Measurements from ENCODE around the gene TRIM71. TPM values are rescaled to one million over a fixed set of nuclear protein-coding genes. Genes with fewer than 3 reads are reported as not detected.

Gene TRIM71
- total and polyA plus RNA-seq, 2 donors (not counting 1 experiment from before 2014, with no cell fraction given), result not detected

DNA sequence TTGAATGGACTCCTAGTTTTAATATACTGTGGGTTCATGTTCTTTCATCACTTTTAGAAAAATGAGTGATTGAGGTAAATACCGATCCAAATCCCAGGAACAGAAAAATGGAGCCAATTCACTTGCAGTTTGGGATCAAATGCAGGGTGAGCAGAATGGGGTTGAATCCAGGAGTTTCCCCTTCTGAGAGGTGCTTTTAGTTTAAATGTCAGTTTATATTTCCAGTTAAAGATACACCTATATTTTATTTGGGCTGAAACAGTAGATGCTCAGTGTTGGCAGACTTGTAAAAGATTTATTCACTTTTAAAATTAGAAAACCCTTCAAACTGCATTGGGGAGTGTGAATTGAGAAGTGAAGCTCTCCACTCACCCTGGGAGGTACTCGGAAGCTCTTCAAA lies 2.6 kb downstream of the TRIM71 start:
- Histone ChIP-seq H3K4me1 (ENCODE audit: control insufficient read depth in 2 of 2, insufficient read depth in 2 of 2, low read length in 2 of 2) (peaks cover 14 to 18% of the 10 kb centered on the region in 2 donors), H3K4me3 (ENCODE audit: control extremely low read depth in 1 of 5, extremely low read depth in 1 of 5, insufficient read depth in 1 of 5, low read depth in 2 of 5, low read length in 4 of 5) (no peak overlapping the region), H3K9ac (ENCODE audit: low read length) (no peak overlapping the region), H3K36me3 (replicated peaks in 1 of 2; ENCODE audit: control extremely low read depth in 1 of 2, control insufficient read depth in 1 of 2, extremely low read depth in 1 of 2, insufficient read depth in 2 of 2, low read length in 1 of 2) (no peaks in the 10 kb centered on the region), H2AFZ (ENCODE audit: insufficient read depth, low read depth, low read length, poor library complexity, severe bottlenecking) (no peak overlapping the region), H4K20me1 (ENCODE audit: control insufficient read depth, insufficient read depth, low read length, poor library complexity, severe bottlenecking) (no peaks in the 10 kb centered on the region), H3K9me3 (ENCODE audit: control extremely low read depth in 1 of 3, control insufficient read depth in 2 of 3, insufficient read depth in 1 of 3, low read length in 2 of 3) (no peaks in the 10 kb centered on the region), H3K79me2 (ENCODE audit: control insufficient read depth, insufficient read depth, low read length) (no peaks in the 10 kb centered on the region), H3K4me2 (replicated peaks; ENCODE audit: low read depth, low read length, poor library complexity, severe bottlenecking) (no peak overlapping the region), H3K27me3 (replicated peaks in 1 of 4; ENCODE audit: control extremely low read depth in 1 of 4, control insufficient read depth in 3 of 4, insufficient read depth in 4 of 4, low read length in 3 of 4) (peaks cover 0 to 33% (median 13%) of the 10 kb centered on the region in 4 experiments), H3K27ac (ENCODE audit: low read length in 2 of 2) (no peak overlapping the region)
- peaks cover 23% of the 10 kb centered on the region for H3K4me1 Mint-ChIP-seq
- no CpG with 5 or more reads among the region's 2 CpGs for WGBS (ENCODE audit: insufficient coverage)
- DNase-seq (no peak), ATAC-seq (ENCODE audit: low read depth) (no peak)
- intact Hi-C loops (cut with micrococcal nuclease), result no loop called here
- CTCF ChIA-PET, result no interaction called here
- H3K9me3 Mint-ChIP-seq (ENCODE audit: insufficient read depth), result no peaks in the 10 kb centered on the region
- POLR2A ChIA-PET, result no interaction called here
- no peak for TF ChIP-seq EZH2 (IDR thresholded peaks at IDR 0.05; ENCODE audit: borderline replicate concordance, insufficient read depth, low read depth, low read length, poor library complexity, severe bottlenecking)
- TF ChIP-seq, protein P1, sequence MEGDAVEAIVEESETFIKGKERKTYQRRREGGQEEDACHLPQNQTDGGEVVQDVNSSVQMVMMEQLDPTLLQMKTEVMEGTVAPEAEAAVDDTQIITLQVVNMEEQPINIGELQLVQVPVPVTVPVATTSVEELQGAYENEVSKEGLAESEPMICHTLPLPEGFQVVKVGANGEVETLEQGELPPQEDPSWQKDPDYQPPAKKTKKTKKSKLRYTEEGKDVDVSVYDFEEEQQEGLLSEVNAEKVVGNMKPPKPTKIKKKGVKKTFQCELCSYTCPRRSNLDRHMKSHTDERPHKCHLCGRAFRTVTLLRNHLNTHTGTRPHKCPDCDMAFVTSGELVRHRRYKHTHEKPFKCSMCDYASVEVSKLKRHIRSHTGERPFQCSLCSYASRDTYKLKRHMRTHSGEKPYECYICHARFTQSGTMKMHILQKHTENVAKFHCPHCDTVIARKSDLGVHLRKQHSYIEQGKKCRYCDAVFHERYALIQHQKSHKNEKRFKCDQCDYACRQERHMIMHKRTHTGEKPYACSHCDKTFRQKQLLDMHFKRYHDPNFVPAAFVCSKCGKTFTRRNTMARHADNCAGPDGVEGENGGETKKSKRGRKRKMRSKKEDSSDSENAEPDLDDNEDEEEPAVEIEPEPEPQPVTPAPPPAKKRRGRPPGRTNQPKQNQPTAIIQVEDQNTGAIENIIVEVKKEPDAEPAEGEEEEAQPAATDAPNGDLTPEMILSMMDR (IDR thresholded peaks at IDR 0.05), result no peak
- peaks cover 32% of the 10 kb centered on the region for H3K27me3 Mint-ChIP-seq
- H3K4me3 Mint-ChIP-seq, result no peak overlapping the region
- no peak overlapping the region for H3K27ac Mint-ChIP-seq

DNA sequence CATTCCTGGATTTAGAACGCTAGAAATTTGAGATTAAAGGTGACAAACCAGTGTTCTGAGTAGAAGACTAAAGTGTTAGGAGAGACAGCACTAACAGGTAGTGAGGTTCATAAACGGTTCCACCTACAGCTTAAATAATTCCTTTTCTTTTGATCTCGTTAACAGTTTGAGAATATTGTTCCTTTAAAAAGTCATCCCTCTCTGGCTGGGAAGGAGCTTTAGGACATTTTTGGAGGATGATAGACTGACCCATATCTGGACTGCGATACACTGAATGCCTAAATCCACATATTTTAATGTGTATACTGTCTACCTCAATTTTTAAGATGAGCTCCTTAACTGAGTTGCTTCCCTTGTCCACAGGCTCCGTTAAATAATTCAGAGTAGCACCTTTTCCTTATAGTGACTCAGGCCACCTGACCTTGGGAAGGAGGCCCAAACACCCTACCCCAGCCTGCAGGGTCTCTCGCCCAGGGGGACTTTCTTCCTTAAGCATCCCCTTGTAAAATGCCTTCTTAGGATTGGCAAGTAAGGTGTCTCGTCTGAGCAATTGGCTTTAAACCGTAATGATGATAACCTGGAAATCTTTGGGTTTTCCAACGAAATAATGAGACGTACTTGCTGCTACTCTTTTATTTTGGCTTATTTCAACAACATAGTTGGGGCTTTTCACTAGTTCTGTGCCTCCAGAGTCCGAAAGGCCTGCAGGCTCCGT lies 3.3 kb downstream of the TRIM71 start:
- Histone ChIP-seq H3K4me1 (ENCODE audit: control insufficient read depth in 2 of 2, insufficient read depth in 2 of 2, low read length in 2 of 2) (peaks cover 10 to 18% of the 10 kb centered on the region in 2 donors), H3K27me3 (replicated peaks in 1 of 4; ENCODE audit: control extremely low read depth in 1 of 4, control insufficient read depth in 3 of 4, insufficient read depth in 4 of 4, low read length in 3 of 4) (peaks cover 0 to 27% (median 11%) of the 10 kb centered on the region in 4 experiments), H3K79me2 (ENCODE audit: control insufficient read depth, insufficient read depth, low read length) (no peaks in the 10 kb centered on the region), H3K27ac (ENCODE audit: low read length in 2 of 2) (no peak overlapping the region), H2AFZ (ENCODE audit: insufficient read depth, low read depth, low read length, poor library complexity, severe bottlenecking) (no peak overlapping the region), H3K4me2 (replicated peaks; ENCODE audit: low read depth, low read length, poor library complexity, severe bottlenecking) (no peak overlapping the region), H3K9ac (ENCODE audit: low read length) (no peak overlapping the region), H4K20me1 (ENCODE audit: control insufficient read depth, insufficient read depth, low read length, poor library complexity, severe bottlenecking) (no peaks in the 10 kb centered on the region), H3K9me3 (ENCODE audit: control extremely low read depth in 1 of 3, control insufficient read depth in 2 of 3, insufficient read depth in 1 of 3, low read length in 2 of 3) (no peaks in the 10 kb centered on the region), H3K4me3 (ENCODE audit: control extremely low read depth in 1 of 5, extremely low read depth in 1 of 5, insufficient read depth in 1 of 5, low read depth in 2 of 5, low read length in 4 of 5) (no peak overlapping the region), H3K36me3 (replicated peaks in 1 of 2; ENCODE audit: control extremely low read depth in 1 of 2, control insufficient read depth in 1 of 2, extremely low read depth in 1 of 2, insufficient read depth in 2 of 2, low read length in 1 of 2) (no peaks in the 10 kb centered on the region)
- peaks cover 30% of the 10 kb centered on the region for H3K27me3 Mint-ChIP-seq
- WGBS (ENCODE audit: insufficient coverage), result 85% methylated on average over 4 of the region's 12 CpGs
- POLR2A ChIA-PET, result no interaction called here
- CTCF ChIA-PET, result no interaction called here
- intact Hi-C loops (cut with micrococcal nuclease), result no loop called here
- ATAC-seq (ENCODE audit: low read depth) (no peak), DNase-seq (no peak)
- peaks cover 18% of the 10 kb centered on the region for H3K4me1 Mint-ChIP-seq
- no peak for TF ChIP-seq EZH2 (IDR thresholded peaks at IDR 0.05; ENCODE audit: borderline replicate concordance, insufficient read depth, low read depth, low read length, poor library complexity, severe bottlenecking)
- TF ChIP-seq, protein P1 (IDR thresholded peaks at IDR 0.05), result no peak
- no peak overlapping the region for H3K27ac Mint-ChIP-seq
- no peak overlapping the region for H3K4me3 Mint-ChIP-seq
- no peaks in the 10 kb centered on the region for H3K9me3 Mint-ChIP-seq (ENCODE audit: insufficient read depth)
